HL-60/S4 treated with phorbol 12-myristate 13-acetate at 8.2 ng/mL for 4 days and 3 days (cell line): ENCODE data around the gene RPS10.
"Not testable (repeated sequence)": the region's sequence is repeated elsewhere in the genome, so short reads cannot be mapped to it uniquely, and the experiment has no call there.

Experiments used
- in situ Hi-C: fragments of 300-500 bp; cut with MboI; formaldehyde crosslinking; loops from 2 replicates; pipeline ENCODE4 v1.15.0; 2022; ENCODE audit warnings: low sequenced_read_pairs

RPS10 gene

DNA sequence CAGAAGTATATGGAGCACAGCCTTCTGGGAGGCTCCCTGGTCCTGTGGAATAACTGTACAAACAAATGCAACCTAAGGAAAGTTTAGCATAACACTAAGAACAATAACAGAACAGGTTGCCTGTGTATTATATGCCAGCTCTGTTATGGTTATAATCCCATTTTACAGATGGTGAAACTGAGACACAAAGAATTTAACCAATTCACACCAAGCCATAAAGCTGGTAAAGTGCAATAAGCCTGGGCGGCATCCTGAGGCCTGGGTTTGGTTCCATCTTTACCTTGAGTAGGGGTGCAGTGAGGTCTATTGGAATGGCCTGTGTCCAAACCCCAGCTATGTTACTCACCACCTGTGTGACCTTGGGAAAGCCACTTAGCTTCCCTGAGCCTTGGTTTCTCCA is 25.3 kb upstream of the RPS10 start:
- in situ Hi-C loops = no loop called here

- in situ Hi-C loops = no loop called here
Observed at GRCh38 chr6:34447910-34448309, 22.0 kb upstream of the RPS10 start.

GRCh38 chr6:34447386-34447785 is 21.5 kb upstream of the RPS10 start:
- in situ Hi-C loops = no loop called here

- in situ Hi-C loops = no loop called here
Observed at GRCh38 chr6:34445313-34445860, 19.5 kb upstream of the RPS10 start.

DNA sequence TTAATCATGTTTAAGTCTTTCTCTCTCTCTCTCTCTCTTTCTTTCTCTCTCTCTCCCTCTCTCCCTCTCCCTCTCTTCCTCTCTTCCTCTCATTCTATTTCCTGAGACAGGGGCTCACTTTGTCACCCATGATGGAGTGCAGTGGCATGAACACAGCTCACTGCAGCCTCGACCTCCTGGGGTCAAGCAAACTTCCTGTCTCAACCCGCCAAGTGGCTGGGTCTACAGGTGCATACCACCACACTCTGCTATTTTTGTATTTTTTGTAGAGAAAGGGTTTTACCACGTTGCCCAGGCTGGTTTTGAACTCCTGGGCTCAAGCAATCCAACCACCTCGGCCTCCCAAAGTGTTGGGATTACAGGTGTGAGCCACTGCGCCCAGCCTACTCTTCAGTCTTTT is 15.7 kb upstream of the RPS10 start:
- in situ Hi-C loops = no loop called here

- in situ Hi-C loops = no loop called here
Observed at GRCh38 chr6:34439442-34439841, 13.6 kb upstream of the RPS10 start.

DNA sequence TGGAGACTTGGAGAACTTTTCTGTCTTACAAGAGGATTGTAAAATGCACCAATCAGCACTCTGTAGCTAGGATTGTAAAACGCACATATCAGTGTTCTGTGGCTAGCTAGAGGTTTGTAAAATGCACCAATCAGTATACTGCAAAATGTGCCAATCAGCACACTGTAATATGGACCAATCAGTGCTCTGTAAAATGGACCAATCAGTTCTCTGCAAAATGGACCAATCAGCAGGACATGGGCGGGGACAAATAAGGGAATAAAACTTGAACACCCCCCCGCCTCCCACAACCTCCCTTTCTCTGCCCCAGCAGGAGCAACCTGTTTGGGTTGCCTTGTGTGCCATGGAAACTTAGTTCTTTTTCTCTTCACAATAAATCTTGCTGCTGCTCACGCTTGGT is 12.8 kb upstream of the RPS10 start:
- in situ Hi-C loops = no loop called here

GRCh38 chr6:34437644-34437970 is 11.7 kb upstream of the RPS10 start:
- in situ Hi-C loops = no loop called here

DNA sequence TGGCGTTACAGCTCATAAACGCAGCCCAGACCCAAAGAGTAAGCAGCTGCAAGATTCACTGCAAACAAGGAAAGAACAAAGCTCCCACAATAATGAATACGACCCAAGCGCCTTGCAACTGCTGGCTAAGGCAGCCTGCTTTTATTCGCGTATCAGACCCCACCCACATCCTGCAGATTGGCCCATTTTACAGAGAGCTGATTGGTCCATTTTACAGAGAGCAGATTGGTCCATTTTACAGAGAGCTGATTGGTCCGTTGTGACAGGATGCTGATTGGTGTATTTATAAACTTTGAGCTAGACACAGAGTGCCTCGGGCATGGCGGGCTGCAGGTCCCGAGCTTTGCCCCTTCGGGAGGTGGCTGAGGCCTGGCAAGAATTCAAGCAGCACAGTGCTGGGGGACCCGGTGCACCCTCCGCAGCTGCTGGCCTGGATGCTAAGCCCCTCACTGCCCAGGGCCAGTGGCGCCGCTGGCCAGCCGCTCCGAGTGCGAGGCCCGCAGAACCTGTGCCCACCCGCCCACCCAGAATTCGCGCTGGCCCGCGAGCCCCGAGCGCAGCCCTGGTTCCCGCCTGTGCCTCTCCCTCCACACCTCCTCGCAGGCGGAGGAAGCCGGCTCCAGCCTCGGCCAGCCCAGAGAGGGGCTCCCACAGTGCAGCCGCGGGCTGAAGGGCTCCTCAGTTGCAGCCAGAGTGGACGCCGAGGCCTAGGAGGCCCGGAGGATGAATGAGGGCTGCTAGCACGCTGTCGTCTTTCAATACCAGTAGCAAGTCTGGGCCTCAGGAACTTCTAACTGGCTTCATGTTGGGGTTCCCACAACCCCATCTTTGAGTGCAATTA is 11.2 kb upstream of the RPS10 start:
- in situ Hi-C loops = no loop called here

DNA sequence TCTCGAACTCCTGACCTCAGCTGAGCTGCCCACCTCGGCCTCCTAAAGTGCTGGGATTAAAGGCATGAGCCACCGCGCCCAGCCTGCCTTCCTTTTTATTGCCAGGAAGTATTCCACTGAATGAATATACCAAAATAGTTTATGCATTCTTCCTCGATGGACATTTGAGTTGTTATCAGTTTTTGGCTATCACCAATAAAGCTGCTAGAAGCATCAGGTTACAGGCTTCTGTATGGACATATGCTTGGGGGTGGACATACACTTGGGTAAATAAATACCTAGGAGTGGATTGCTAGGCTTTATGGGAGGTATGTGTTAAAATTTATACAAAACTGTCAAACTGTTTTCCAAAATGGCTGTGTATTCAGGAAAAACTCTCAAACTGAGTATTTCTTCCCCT is 10.0 kb upstream of the RPS10 start:
- in situ Hi-C loops = no loop called here

GRCh38 chr6:34425132-34425497 is 754 bp downstream of the RPS10 start:
- in situ Hi-C loops = no loop called here

GRCh38 chr6:34424200-34425131 is 1.4 kb downstream of the RPS10 start:
- in situ Hi-C loops = no loop called here

DNA sequence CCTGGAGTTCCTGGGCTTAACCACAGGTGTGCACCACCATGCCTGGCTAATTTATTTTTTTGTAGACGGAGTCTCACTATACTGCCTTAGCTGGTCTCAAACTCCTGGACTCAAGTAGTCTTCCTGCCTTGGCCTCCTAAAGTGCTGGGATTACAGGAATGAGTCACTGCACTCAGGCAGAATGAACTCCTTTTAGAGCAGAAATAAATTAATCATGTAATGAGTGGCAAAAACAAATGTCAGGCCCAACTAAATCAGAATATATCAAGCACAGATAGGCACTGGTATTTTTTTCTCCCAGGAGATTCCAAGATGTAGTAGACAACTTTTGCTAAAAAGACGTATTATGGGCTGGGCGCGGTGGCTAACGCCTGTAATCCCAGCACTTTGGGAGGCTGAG is 2.6 kb downstream of the RPS10 start:
- in situ Hi-C loops = no loop called here

GRCh38 chr6:34418367-34418766 is 7.5 kb downstream of the RPS10 start:
- in situ Hi-C loops = loop anchor here (10.0 kb wide), 1 partner anchor 174 kb away; the partner anchor contains the start of gene SMIM29

DNA sequence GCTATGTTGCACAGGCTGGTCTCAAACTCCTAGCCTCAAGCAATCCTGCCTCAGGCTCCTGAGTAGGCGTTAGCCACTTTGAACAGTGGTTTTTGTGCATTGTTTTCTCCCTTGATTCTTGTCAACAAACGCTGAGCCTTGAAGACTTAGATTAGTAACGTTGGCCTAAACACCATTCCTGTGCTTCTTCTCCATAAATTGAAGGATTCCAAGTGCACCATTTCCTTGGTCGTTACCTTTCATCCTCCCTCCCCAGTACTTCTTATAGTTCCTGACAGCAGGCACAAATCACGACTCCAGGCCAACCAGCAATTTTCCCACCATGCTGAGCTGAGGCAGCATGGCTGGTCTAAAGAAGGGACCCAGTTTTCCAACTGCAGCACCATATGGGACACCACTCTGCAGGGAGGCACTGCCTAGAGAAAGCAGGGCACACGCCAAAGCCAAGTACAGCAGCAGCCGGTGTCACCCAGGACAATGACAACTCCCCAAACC is 8.9 kb downstream of the RPS10 start:
- in situ Hi-C loops = loop anchor here (10.0 kb wide), 1 partner anchor 172 kb away; the partner anchor contains the start of gene SMIM29

- in situ Hi-C loops = loop anchor here (10.0 kb wide), 1 partner anchor 170 kb away; the partner anchor contains the start of gene SMIM29
Observed at GRCh38 chr6:34414999-34415858, 10.6 kb downstream of the RPS10 start.

DNA sequence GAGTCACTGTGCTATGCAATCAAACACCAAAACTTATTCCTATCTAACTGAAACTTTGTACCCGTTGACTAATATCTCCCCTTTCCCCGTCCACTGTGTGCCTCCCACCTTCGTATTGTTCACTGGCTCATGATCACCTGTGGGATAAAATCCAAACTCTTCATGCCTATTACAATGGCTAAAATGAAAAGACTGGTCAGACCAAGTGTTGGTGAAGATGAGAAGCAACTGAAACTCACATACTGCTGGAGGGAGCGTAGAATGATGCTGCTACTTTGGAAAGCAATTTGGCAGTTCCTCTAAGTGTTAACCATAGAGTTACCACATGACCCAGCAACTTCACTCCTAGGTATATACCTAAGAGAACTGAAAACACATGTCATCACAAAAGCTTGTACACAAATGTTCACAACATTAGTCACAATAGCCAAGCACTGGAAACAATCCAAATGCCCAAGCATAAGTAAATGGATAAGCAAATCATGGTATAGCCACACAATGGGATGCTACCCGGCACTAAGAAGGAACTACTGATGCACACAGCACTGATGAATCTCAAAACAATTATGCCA is 13.1 kb downstream of the RPS10 start:
- in situ Hi-C loops = loop anchor here (10.0 kb wide), 1 partner anchor 168 kb away; the partner anchor contains the start of gene SMIM29

DNA sequence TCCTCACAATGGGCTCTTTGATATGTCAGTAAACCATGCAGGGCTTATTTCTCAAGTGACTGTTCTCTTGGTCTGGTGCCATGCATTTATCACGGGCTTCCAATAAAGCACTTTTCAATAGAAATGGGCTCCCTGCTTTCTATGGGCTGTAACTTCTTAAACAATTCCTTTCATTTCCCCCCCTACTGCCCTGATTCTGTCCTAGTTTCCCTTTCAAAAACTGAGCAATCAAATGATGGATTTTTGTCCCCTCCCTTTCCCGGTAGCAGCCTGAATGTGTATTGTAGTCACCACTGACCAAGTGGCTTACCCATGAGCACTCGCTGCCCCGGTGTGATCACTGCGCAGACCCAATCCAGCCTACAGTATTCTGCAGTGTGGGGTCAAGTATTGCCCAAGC is 13.9 kb downstream of the RPS10 start:
- in situ Hi-C loops = loop anchor here (10.0 kb wide), 1 partner anchor 167 kb away; the partner anchor contains the start of gene SMIM29

DNA sequence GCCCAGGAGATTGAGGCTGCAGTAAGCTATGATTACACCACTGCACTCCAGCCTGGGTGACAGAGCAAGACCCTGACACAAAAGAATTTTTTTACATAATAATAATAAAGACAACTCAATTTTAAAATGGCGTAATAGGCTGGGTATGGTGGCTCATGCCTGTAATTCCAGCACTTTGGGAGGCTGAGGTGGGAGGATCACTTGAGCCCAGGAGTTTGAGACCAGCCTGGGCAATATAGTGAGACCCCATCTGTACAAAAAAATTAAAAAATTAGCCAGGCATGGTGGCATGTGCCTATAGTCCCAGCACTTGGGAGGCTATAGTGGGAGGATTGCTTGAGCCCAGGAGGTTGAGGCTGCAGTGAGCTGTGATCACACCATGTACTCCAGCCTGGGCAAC is 18.0 kb downstream of the RPS10 start:
- in situ Hi-C loops = not testable (repeated sequence)

DNA sequence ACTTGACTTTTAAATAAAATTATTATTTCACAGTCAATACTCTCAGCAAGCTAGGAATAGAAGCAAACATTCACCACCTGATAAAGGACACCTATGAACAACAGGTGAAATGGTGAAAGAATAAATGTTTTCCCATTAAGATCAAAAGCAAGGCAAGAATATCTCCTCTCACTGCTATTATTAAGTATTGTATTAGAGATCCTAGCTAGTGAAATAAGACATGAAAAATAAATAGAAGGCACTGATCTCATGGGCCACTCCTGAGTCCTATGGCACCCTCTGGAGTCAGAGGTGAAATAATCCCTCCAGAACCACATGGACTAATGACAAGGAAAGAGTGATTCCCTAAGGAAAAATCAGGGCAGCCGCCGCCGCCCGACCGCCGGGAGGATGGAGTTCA is 29.4 kb downstream of the RPS10 start:
- in situ Hi-C loops = no loop called here
